GM19025 (cell line): ENCODE measurements around the gene SSX5.
"Not testable (repeated sequence)": the region's sequence is repeated elsewhere in the genome, so short reads cannot be mapped to it uniquely, and the experiment has no call there.

Source experiments
- ATAC-seq: cut with Tn5 transposase; IDR thresholded peaks from one replicate; pipeline ENCODE4 v1.9.1; 2021; ENCODE audit warnings: mild to moderate bottlenecking, low read depth, moderate library complexity; ENCODE audit not compliant: unreplicated experiment

Gene SSX5, protein sequence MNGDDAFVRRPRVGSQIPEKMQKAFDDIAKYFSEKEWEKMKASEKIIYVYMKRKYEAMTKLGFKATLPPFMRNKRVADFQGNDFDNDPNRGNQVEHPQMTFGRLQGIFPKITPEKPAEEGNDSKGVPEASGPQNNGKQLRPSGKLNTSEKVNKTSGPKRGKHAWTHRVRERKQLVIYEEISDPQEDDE

DNA sequence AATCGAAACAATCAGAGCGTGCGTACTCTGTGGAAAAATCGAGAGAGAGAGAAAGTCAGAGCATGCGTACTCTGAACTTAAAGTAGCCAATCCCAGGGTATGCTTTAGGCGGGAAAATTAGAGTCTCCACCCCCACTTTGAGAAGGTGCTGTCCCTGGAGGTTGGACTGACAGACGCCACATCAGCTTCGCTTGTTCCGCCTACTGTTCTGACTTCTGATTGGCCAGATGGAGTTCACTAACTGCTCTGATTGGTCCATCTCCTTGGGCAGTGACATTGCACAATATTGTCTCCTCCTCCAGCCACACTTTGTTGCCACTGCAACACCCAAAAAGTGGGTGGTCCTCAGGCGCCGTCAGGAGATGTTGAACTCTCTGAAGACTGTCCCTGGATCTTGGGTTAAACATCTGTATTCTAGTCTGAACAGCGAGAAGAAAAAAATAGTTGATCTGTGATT is at the start of gene SSX5:
TSS of gene SSX5 (minus strand) at position 51 of the 457 bp plus-strand sequence. CDS start 1,437 bp downstream, outside the sequence.
- no peak for ATAC-seq

DNA sequence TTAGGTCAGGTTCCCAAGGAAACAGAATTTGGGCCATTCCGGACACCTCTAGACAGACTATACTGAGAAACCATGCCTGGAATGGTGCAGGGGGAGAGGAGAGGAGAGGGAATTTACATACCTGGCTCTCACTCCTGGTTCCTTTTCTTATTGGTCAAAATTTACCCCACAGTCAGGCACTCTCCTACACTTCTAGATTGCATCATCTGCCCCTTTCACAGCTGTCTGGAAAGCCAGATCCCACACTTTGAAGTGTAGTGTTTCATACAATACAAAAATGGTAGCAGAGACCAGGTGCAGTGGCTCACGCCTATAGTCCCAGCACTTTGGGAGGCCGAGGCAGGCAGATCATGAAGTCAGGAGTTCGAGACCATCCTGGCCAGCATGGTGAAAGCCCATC is 27.6 kb upstream of the SSX5 start:
- not testable (repeated sequence) for ATAC-seq

DNA sequence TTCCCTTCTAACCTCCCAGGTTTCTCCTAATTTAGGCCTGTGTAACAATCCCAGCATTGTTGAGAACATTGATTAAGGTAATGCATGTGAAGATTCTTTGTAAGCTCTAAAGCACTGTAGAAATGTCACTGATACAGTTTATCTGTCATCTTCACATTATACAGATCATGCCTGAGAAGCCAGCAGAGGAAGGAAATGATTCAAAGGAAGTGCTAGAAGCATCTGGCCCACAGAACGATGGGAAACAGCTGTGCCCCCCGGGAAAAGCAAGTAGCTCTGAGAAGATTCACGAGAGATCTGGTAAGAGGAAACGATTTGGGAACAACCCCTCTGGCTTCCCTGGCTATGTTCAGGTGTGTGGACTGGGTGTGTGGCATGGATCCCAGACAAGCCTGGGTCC is 17.7 kb upstream of the SSX5 start:
- ATAC-seq, result not testable (repeated sequence)

DNA sequence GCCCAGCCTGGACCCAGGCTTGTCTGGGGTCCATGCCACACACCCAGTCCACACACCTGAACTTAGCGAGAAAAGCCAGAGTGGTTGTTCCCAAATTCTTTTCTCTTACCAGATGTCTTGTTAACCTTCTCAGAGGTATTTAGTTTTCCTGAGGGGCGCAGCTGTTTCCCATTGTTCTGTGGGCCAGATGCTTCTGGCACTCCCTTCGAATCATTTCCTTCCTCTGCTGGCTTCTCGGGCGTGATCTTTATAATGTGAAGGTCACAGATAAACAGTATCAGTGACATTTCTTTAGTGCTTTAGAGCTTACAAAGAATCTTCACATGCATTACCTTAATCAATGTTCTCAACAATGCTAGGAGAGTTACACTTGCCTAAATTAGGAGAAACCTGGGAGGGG is 6.6 kb downstream of the SSX5 start:
- ATAC-seq, result not testable (repeated sequence)

DNA sequence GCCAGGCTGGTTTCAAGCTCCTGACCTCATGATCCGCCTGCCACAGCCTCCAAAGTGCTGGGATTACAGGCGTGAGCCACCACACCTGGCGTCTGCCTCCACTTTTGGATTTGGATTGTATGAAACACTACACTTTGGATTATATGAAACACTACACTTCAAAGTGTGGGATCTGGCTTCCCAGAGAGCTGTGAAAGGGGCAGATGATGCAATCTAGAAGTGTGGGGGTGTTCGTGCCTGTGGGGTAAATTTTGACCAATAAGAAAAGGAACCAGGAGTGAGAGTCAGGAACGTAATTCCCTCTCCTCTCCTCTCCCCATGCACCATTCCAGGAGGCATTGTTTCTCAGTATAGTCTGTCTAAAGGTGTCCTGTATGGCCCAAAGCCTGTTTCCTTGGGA is 14.7 kb downstream of the SSX5 start:
- not testable (repeated sequence) for ATAC-seq

DNA sequence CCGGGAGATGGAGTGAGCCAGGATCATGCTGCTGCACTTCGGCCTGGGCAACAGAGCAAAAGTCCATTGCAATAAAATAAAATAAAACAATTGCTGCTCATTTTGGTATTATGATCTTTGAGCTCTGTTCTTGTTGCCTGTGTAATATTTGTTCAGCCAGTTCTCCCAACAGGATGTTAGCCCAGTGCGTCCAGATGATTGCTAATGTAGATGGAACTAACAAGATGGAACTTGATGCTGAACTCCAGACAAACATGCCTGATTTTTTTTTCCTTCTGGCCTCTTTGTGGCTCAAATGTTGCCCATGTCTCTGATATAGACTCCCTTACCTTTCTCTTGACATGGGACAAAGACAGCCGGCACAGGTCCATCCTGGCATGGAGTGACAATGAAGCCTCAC is 15.8 kb downstream of the SSX5 start:
- no peak for ATAC-seq

DNA sequence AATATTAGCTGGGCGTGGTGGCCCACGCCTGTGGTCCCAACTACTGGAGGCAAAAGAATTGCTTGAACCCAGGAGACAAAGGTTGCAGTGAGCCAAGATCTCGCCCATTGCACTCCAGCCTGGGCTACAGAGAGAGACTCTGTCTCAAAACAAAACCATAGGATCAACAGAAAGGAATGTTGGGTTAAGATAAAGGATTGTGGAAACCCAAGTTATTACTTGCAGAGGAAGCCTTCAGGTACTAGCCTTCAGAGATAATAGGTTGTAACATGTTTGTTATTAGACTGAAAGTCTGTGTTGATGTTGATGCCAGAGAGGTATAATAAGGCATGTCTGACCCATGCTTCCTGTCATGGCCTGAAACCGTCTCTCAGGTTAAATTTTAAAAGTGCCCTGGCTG is 16.9 kb downstream of the SSX5 start:
- ATAC-seq, result no peak

DNA sequence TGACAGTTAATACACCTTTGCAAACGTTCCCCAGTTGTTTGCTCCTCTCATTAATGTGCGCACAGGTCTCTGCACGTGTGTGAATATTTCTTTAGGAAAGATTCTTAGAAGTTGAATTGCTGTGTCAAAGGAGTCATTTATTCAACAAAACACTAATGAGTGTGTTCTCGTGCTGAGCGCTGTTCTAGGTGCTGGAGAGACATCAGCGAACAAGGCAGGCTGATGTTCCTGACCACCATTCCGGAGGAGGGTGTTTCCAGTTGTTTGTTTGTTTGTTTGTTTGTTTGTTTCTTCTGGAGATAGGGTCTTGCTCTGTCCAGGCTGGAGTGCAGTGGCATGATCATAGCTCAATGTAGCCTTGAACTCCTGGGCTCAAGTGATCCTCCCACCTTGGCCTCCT is 30.3 kb downstream of the SSX5 start:
- not testable (repeated sequence) for ATAC-seq

DNA sequence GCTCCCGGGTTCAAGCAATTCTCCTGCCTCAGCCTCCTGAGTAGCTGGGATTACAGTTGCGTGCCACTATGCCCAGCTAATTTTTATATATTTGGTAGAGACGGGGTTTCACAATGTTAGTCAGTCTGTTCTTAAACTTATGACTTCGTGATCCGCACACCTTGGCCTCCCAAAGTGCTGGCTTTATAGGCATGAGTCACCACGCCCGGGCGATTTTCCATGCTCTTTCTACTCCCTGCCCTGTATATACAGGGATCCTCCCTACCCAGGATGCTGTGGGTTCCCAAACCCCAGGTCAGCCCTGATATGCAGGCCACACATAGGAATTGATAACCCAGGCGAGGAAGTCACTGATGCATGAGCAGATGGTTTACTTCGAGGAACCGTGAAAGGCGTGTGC is 31.4 kb downstream of the SSX5 start:
- no peak for ATAC-seq

DNA sequence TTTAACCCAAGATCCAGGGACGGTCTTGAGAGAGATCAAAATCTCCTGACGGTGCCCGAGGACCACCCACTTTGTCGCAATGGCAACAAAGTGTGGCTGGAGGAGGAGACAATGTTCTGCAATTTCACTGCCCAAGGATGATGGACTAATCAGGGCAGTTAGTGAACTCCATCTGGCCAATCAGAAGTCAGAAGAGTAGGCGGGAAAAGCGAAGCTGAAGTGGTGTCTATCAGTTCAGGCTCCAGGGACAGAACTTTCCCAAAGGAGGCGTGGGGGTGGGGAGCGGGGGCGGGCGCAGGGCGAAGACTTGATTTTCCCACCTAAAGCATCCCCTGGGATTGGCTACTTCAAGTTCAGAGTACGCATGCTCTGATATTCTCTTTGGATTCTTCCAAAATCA is 40.6 kb downstream of the SSX5 start:
- no peak for ATAC-seq

DNA sequence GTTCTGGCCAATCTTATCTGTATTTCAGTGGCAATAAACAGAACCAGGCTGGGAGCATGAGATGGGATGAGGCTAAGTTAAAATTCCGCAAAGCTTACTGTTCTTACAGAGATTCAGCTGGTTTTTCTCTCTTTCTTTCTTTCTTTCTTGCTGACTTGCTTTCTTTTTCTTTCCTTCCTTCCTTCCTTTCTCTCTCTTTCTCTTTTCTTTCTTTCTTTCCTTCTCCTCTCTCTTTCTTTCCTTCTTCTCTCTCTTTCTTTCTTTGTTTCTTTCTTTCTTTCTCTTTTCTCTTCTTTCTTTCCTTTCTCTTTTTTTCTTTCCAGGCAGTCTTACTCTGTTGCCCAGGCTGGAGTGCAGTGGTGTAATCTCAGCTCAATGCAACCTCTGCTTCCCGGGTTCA is 41.8 kb downstream of the SSX5 start:
- ATAC-seq, result no peak

DNA sequence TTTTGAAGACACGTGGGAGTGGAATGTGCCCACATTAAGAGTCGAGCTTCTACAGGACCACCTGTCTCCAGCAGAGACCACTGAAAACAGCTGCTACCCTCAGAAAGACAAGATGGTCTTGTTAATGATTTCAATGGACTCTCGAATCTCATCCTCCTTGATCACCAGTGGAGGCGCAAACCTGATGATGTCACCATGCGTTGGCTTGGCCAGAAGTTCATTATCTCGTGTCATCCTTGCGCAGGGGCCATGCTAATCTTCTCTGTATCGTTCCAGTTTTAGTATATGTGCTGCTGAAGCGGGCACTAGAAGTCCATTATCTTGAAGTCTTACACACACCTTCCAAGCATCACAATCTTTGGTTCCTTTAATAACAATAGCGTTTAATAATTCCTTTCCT is 42.8 kb downstream of the SSX5 start:
- no peak for ATAC-seq

DNA sequence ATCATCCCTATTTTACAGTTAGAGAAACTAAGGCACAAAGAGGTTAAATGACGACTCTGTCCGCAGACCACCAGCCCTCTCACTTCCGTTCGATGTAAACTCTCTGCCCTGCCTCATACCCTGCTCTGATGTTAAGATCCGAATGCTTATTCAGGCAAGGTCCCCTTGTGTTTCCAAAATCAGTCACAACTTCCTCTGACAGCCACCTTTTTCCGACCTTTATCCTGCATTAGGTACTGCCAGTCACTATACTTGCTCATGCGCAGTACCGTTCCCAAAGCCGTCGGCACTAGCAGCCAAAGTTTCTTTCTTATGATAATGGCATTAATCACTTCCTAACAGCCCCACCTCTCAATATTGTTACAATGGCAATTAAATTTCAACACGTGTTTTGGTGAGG is 53.9 kb downstream of the SSX5 start:
- ATAC-seq, result not testable (repeated sequence)

DNA sequence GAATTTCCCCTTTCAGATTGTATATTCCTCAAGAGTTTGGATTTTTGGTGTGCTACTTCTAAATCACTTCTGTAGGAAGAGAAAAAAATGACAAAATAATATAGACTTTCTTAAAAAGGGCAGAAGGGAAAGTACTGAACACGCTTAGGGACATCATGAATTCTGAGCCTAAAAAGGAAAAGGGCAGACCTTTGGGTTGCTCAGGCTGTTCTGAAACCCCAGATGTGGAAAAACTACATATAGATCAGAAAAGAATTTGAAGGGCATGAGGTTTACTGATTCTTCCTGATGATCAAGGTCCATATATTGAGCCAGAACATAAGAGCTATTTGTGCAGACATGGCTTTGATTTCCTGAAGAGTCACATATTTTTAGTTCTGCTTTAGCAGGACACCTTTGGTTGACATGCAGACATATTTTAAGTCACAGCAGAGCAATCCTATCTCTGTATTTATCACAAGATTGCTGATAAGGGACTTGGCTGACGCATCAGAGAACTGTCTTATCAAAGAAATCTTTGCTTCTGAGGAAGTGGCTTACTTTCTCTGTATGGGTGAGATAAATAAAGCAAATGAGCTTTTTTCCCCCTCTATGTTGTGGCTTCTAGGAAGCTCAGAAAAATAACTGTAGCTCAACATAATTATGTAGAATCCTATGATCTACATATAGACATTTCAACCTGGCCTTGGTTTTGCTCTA is 54.6 kb downstream of the SSX5 start:
- ATAC-seq, result not testable (repeated sequence)

DNA sequence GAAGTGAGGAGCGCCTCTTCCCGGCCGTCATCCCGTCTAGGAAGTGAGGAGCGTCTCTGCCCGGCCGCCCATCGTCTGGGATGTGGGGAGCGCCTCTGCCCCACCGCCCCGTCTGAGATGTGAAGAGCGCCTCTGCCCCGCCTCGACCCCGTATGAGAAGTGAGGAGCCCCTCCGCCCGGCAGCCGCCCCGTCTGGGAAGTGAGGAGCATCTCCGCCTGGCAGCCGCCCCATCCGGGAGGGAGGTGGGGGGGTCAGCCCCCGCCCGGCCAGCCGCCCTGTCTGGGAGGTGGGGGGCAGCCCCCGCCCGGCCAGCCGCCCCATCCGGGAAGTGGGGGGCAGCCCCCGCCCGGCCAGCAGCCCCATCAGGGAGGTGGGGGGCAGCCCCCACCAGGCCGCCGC is 57.5 kb downstream of the SSX5 start:
- not testable (repeated sequence) for ATAC-seq
